Stimulated activated CD8-positive, alpha-beta memory T cell treated with anti-CD3 and anti-CD28 coated beads, Interleukin-12 subunit alpha, Interleukin-12 subunit beta, amount 100 ng/mL, for 1 hour (primary cell): Measurements from ENCODE around the gene CCDC157.

ENCODE experiments used
- DNase-seq: peaks from one replicate; pipeline ENCODE4 v3.0.0-alpha.2; 2020; ENCODE audit warnings: low read depth

Gene CCDC157

DNA sequence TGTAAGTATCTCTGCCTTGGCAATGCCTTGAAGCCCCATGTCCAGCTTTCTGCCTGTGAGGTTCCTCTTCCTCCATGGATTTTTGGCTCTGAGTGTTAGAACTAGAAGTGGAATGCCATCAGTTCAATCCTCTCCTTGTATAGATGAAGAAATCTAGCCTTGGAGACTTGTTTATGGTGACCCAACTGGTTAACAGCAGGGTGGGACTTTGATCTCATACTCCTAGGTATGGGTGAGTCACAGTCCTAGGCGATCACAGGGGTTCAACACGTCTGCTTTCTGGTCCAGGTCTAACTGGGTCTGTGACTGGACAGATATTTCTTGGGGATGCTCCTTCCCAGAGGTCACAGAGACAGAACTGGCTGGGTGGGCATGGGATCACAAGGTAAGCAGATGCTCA, 59.6 kb downstream of the CCDC157 start:
- DNase-seq: no peak

GRCh38 chr22:30416837-30417236, 60.0 kb downstream of the CCDC157 start:
- DNase-seq: no peak

- DNase-seq: no peak
Observed at GRCh38 chr22:30420347-30421125, 63.7 kb downstream of the CCDC157 start.

GRCh38 chr22:30421695-30422480, 65.1 kb downstream of the CCDC157 start:
- DNase-seq: no peak

- no peak for DNase-seq
Observed at GRCh38 chr22:30422481-30423300, 65.9 kb downstream of the CCDC157 start.

DNA sequence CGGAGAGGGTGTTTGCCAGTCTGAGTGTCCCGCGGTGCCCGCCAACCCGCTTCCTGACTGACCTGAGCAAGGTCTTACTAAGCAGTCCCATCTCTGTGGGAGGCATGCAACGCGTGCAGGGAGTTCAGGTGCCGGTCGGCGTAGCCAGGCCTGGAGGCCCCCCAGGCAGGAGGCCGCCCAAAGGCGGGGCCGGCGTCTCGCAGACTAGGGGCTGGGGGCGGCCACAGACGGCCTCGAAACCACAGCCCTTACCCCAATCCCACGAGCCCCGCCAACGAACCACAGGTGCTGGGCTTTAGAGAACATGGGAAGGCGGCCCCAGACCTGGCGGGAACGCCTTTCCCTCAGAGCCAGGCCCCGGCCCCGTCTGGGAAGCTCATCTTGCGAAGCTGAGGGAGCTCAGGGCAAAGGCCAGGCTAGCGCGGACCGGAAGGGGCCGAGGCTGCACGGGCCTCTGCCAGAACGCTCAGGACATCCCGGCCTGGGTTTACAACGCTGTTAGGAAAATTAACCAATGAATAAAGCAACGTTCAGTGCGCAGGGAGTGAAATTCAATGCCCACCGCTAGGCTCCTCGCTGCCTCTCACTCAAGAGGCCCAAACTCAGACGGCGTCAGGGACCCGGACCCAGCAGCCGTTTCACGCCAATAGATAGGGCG, 66.6 kb downstream of the CCDC157 start:
- DNase-seq: no peak

- DNase-seq: peak; percentile 98
Observed at GRCh38 chr22:30423959-30424533, 67.2 kb downstream of the CCDC157 start.

DNA sequence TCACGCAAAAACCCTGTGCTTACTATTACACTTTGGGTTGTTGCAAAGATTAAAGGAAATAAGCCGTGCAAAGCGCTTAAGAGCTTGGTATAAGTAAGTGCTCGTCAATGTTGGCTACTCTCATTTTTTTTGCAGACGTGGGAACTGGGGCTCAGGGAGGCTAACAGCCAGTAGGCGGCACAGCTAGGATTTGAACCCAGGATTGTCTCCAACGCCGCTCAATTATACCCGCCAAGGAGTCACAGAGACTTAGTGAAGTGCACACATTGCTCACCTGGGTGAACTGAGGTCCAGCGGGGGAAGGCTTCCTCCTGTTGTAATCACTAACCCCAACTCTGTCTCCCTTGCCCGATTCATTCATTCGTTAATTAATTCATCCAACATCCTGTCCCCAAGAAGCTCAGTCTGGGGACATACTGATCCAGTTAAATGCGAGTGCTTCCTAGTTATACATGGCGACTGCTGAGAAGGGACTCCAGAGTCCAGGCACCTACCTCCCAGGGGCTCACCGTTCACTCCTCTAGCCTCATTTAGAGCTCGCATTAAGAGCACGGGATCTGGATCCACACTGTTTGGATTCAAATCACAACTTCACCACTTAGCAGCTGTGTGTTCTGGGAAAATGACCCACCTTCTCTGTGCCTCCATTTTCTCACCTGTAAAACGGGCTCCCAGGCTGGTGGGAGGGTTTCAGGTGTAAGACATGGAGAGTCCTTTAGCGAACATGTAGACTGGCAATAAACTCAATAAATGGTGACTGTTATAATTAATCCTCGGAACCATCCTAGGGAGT, 67.9 kb downstream of the CCDC157 start:
- no peak for DNase-seq

- no peak for DNase-seq
Observed at GRCh38 chr22:30425327-30425615, 68.5 kb downstream of the CCDC157 start.

GRCh38 chr22:30425616-30426387, 69.0 kb downstream of the CCDC157 start, which contains the start of gene MTFP1:
TSS of gene MTFP1 (plus strand) at chr22:30425768. CDS start at chr22:30425880, 112 bp downstream.
- DNase-seq: no peak
